Activated CD4-positive, alpha-beta T cell treated with anti-CD3 and anti-CD28 coated beads for 36 hours (primary cell): Measurements from ENCODE around the gene IMMT. TPM values are rescaled to one million over a fixed set of nuclear protein-coding genes. Genes with fewer than 3 reads are reported as not detected.
"Not testable (repeated sequence)": the region's sequence is repeated elsewhere in the genome, so short reads cannot be mapped to it uniquely, and the experiment has no call there.

Experiments used
- ATAC-seq: fragments of 200-7000 bp; cut with Tn5 transposase; one replicate; pipeline ENCODE4 v1.10.0; 2021; ENCODE audit warnings: mild to moderate bottlenecking, moderate library complexity
- CTCF ChIA-PET: fragments of 350-600 bp; sonication (Branson Sonifier 250); formaldehyde crosslinking; loops from one replicate; lab custom pipeline; 2021; ENCODE audit warnings: antibody characterized with exemption; lab: Charles Lee
- POLR2A ChIA-PET: fragments of 350-600 bp; sonication (Branson Sonifier 250); formaldehyde crosslinking; loops from one replicate; lab custom pipeline; 2021; ENCODE audit warnings: antibody characterized with exemption, inconsistent platforms; lab: Charles Lee
- DNase-seq: peaks from one replicate; pipeline ENCODE4 v3.0.0-alpha.2; 2020
- H3K27ac Mint-ChIP-seq: one replicate; pipeline ENCODE4 v1.8.0; 2021; ENCODE audit warnings: mixed read lengths
- H3K27me3 Mint-ChIP-seq: one replicate; pipeline ENCODE4 v1.8.0; 2021; ENCODE audit warnings: mixed read lengths
- H3K36me3 Mint-ChIP-seq: one replicate; pipeline ENCODE4 v1.8.0; 2021; ENCODE audit warnings: low read depth, mixed read lengths
- H3K4me1 Mint-ChIP-seq: one replicate; pipeline ENCODE4 v1.8.0; 2021; ENCODE audit warnings: mixed read lengths
- H3K4me3 Mint-ChIP-seq: one replicate; pipeline ENCODE4 v1.8.0; 2021; ENCODE audit warnings: mild to moderate bottlenecking, moderate library complexity, mixed read lengths
- H3K9me3 Mint-ChIP-seq: one replicate; pipeline ENCODE4 v1.8.0; 2021; ENCODE audit warnings: low read depth, mixed read lengths
- intact Hi-C, 2 experiments: fragments of 100-400 bp; cut with DNase I in 1 of 2; cut with micrococcal nuclease in 1 of 2; formaldehyde crosslinking; loops; one replicate each; pipeline versions ENCODE4 v1.14.2 to v1.15.1; 2022 to 2024; cut with DNase I, micrococcal nuclease
- total RNA-seq, 2 experiments: library from RNA; stranded (reverse); gene quantifications; one replicate each; pipeline ENCODE4 v1.2.3, GENCODE V29; 2021

The IMMT gene
- 100 to 1,000 TPM; 172 to 182 TPM for total RNA-seq

DNA sequence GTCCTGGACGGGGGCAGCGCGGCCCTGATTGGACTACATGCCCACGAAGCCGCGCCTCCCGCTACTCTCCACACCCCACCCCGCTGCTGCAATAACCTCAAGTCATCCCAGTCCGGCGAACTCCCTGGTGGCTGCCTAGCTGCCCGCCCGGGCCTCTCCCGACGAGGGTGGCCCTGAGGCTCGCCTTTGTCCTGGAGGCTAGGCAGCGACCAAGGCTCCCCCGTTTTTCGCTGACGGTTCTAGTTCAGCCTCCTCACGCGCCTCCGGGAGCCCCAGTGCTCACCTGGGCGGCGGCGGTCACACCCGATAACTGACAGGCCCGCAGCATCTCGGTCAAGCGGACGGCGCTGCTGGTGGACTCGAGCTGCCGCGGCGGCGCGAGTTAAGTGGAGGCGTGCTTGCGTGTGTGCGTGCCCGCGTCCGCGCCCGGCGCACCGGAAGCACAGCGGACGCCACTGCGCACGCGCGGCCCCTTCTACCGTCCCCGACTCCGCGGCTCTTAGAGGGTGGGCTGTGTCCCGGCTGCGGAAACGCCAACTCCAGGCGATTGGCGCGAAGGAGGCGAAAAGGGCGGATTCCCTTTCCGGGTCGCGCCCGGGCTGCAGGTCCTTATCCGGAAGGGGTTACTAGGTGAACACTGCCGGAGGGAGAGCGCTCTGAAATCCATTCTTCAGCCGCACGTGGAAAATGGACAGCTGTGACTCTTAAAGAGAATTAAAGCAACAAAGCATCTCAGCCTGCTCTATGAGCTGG, at the start of gene IMMT:
TSS of gene IMMT (minus strand) at position 408 of the 753 bp plus-strand sequence. CDS start at position 328, 80 bp downstream.
- ChIA-PET CTCF (interaction anchor here (0.8 to 2.1 kb wide), 6 partner anchors 10 to 148 kb away, joined by 3 to 10 read pairs (median 4); partner anchors contain the start of gene PTCD3), POLR2A (interaction anchor here (0.5 to 2.4 kb wide), 5 partner anchors 10 to 245 kb away, joined by 3 to 12 read pairs (median 4); partner anchors contain the start of gene PTCD3)
- Mint-ChIP-seq H3K4me3 (peak within 1 kb of the TSS; percentile 81), H3K9me3 (no peaks in the 10 kb centered on the region), H3K36me3 (peaks cover 32% of the 10 kb centered on the region), H3K27me3 (no peaks in the 10 kb centered on the region), H3K4me1 (peaks cover 44% of the 10 kb centered on the region), H3K27ac (peak within 1 kb of the TSS; percentile 92)
- intact Hi-C loops, result loop anchor here (1.0 to 10.0 kb wide), 11 partner anchors 90 to 866 kb away; partner anchors contain the start of genes POLR1A (in 2 of the 2), ST3GAL5 (in 2 of the 2), CAPG (in 1 of the 2) and CHMP3 (in 1 of the 2)
- ATAC-seq (peak; percentile 93), DNase-seq (peak; percentile 97)

DNA sequence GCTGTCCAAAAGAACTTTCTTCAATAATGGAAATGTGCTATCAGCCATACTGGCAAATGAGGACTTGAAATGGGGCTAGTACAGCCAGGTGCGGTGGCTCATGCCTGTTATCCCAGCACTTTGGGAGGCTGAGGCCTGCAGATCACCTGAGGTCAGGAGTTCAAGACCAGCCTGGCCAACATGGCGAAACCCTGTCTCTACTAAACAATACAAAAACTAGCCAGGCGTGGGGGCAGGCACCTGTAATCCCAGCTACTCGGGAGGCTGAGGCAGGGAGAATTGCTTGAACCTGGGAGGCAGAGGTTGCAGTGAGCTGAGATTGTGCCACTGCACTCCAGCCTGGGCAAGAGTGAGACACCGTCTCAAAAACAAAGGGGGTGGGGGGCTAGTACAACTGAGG, 49.5 kb upstream of the IMMT start:
- H3K27ac Mint-ChIP-seq, DNase-seq, intact Hi-C loops, H3K4me1 Mint-ChIP-seq, H3K36me3 Mint-ChIP-seq, H3K9me3 Mint-ChIP-seq, ATAC-seq, H3K27me3 Mint-ChIP-seq, CTCF ChIA-PET, H3K4me3 Mint-ChIP-seq: not testable (repeated sequence)
- POLR2A ChIA-PET, result interaction anchor here (0.7 kb wide), 1 partner anchor 215 kb away, joined by 4 read pairs; no protein-coding TSS in a partner anchor

DNA sequence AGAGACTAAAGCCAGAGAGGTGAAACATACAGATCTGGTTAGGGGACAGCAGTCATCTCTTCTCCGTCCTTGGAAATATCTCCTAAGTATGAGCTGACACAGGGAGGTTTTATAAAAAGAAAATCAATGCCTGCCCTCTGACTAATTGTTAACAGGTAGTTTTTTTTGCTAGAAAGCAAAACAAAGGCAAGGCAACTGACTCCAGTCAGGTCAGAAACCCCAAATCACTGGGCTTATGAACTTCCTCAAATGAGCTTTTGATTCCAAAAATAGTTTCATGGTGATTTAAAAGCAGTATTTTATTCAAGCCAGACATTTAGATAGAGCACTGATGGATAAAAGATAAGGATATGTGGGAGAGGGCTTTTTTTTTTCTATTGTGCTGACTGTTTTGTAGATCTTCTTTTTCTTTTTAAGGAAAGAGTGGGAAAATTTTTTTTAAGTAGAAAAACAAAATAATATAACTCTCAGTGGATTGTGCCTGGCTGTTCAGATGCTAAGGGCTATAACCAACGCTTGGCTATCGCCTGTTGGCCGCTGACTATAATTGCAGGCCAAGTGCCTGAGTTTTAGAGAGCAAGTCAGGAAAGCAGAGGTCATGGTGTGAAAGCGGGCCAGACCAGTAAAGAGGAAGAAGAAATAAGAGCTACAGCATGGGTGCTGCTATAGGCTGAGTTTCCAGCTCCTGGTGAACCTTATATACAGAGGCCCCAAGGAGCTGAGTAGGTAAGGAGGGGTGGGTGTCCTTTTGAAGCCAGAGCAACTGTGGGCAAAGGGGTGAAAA, 48.9 kb upstream of the IMMT start:
- intact Hi-C loops, result no loop called here
- CTCF ChIA-PET, result interaction anchor here (0.6 to 1.1 kb wide), 2 partner anchors 22 to 58 kb away, joined by 3 read pairs; no protein-coding TSS in a partner anchor
- POLR2A ChIA-PET, result no interaction called here
- no peaks in the 10 kb centered on the region for H3K9me3 Mint-ChIP-seq
- ATAC-seq, result no peak
- no peaks in the 10 kb centered on the region for H3K4me1 Mint-ChIP-seq
- no peaks in the 10 kb centered on the region for H3K36me3 Mint-ChIP-seq
- no peaks in the 10 kb centered on the region for H3K27me3 Mint-ChIP-seq
- no peak overlapping the region for H3K4me3 Mint-ChIP-seq
- no peak overlapping the region for H3K27ac Mint-ChIP-seq
- no peak for DNase-seq

DNA sequence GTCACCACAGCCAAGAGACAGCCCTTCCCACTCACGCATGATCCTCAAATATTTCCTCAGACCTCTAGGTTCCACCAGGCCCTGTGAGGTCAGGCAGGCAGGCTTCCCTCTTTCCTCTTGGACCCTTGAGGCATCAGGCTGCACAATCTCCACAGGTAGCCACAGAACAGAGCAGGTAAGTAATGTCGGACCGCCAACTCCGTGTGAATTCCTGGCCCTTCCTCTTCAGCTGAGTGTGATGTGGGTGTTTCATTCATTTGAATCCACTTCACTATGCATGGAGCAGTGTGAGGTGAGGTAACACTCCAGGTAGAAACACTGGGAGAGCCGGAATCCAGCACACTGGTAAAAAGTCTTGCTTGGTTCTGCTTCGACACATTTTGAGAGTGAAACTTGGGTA, 48.0 kb upstream of the IMMT start:
- Mint-ChIP-seq H3K4me1 (peaks cover 7% of the 10 kb centered on the region), H3K36me3 (no peaks in the 10 kb centered on the region), H3K27ac (no peak overlapping the region), H3K9me3 (no peaks in the 10 kb centered on the region), H3K4me3 (no peak overlapping the region), H3K27me3 (no peaks in the 10 kb centered on the region)
- intact Hi-C loops, result no loop called here
- ATAC-seq, result no peak
- CTCF ChIA-PET, result interaction anchor here (1.1 kb wide), 1 partner anchor 22 kb away, joined by 3 read pairs; no protein-coding TSS in a partner anchor
- POLR2A ChIA-PET, result no interaction called here
- DNase-seq, result no peak

DNA sequence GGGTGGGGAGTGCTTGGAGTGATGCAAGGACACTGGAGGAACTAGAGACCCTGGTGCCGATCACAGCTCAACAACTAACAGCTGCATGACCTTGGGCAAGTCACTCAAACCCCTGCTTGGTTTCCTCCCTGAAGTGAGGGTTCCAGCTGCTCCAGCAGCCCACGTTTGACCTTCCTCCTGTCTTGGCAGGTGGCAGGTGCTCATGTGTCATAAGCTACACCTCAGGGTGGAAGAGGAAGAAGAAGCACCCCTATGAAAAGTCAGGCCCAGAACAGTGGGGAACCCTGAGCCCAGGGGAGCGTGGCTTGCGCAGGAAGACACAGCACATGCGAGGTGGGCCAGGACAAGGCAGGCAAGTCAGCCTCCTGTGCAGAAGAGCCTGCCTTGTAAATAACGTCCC, 46.3 kb upstream of the IMMT start:
- Mint-ChIP-seq H3K27ac (no peak overlapping the region), H3K36me3 (no peaks in the 10 kb centered on the region), H3K9me3 (no peaks in the 10 kb centered on the region), H3K4me1 (peaks cover 8% of the 10 kb centered on the region), H3K27me3 (no peaks in the 10 kb centered on the region), H3K4me3 (no peak overlapping the region)
- POLR2A ChIA-PET, result no interaction called here
- DNase-seq, result no peak
- CTCF ChIA-PET, result interaction anchor here (1.0 kb wide), 2 partner anchors 126 to 368 kb away, joined by 3 to 6 read pairs; no protein-coding TSS in a partner anchor
- no peak for ATAC-seq
- intact Hi-C loops, result no loop called here

DNA sequence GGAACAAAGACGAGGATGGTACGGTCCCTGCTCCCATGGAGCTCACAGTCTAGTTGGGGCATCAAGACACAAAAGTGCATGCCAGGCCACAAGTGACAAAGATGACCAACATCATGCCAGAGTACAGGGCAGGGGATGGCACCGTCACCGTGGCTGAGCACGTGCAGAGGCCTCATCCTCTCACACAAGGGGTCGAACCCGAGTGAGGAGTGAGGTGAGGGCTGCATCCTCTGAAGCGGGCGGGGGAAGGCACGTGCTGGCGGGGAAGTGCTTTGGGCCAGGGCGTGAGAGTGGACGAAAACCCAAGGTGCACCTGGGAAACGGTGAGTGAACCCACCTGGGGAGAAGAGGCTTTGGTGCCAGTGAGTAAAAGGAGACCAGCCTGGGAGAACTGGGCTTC, 45.0 kb upstream of the IMMT start:
- ATAC-seq (no peak), DNase-seq (no peak)
- ChIA-PET CTCF (no interaction called here), POLR2A (no interaction called here)
- Mint-ChIP-seq H3K27ac (no peak overlapping the region), H3K9me3 (no peaks in the 10 kb centered on the region), H3K27me3 (peaks cover 2% of the 10 kb centered on the region), H3K36me3 (no peaks in the 10 kb centered on the region), H3K4me3 (no peak overlapping the region), H3K4me1 (peaks cover 8% of the 10 kb centered on the region)
- intact Hi-C loops, result no loop called here

DNA sequence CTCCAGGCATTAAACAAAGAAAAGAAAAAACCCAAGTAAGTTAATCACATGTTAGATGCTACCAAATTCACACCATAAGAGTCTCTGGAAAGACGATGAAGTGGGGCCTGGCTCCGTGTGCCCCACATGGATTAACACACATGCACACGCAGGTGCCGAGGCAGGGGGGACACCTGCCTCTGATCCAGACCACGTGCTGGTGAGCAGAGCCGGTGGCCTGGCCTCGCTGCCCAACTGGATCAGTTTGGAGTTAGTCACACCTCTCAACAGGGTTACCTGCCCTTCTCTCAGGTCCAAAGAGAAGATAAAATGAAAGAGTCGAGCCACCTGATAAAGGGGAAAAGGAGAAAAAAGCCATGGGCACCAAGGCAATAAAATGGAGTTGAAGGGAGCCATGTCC, 44.5 kb upstream of the IMMT start:
- no peaks in the 10 kb centered on the region for H3K36me3 Mint-ChIP-seq
- no peak overlapping the region for H3K4me3 Mint-ChIP-seq
- intact Hi-C loops, result no loop called here
- peaks cover 8% of the 10 kb centered on the region for H3K4me1 Mint-ChIP-seq
- ChIA-PET CTCF (no interaction called here), POLR2A (no interaction called here)
- no peak overlapping the region for H3K27ac Mint-ChIP-seq
- no peak for ATAC-seq
- no peaks in the 10 kb centered on the region for H3K9me3 Mint-ChIP-seq
- no peak for DNase-seq
- H3K27me3 Mint-ChIP-seq, result peaks cover 2% of the 10 kb centered on the region

DNA sequence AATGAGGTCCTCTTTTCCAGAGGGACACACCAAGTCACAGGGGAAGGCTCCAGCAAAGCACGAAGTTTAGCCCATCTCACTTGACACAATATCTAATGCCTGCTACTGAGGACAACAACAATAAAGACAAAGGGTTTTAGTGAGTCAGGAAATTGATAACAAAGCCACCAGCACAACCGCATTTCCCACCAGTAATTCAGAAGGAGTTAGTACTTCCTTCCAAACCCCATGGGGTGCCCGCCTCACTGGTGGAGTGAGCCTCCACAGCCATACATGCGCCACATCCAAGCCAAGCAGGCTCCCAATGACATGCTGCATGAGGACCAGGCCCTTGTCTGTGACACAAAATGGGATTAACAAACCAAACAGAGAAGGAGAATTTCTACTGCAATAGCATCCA, 44.1 kb upstream of the IMMT start:
- ChIA-PET CTCF (no interaction called here), POLR2A (no interaction called here)
- Mint-ChIP-seq H3K36me3 (no peaks in the 10 kb centered on the region), H3K4me1 (peaks cover 8% of the 10 kb centered on the region), H3K27me3 (peaks cover 2% of the 10 kb centered on the region), H3K27ac (no peak overlapping the region), H3K9me3 (no peaks in the 10 kb centered on the region), H3K4me3 (no peak overlapping the region)
- no peak for DNase-seq
- intact Hi-C loops, result no loop called here
- ATAC-seq, result no peak

DNA sequence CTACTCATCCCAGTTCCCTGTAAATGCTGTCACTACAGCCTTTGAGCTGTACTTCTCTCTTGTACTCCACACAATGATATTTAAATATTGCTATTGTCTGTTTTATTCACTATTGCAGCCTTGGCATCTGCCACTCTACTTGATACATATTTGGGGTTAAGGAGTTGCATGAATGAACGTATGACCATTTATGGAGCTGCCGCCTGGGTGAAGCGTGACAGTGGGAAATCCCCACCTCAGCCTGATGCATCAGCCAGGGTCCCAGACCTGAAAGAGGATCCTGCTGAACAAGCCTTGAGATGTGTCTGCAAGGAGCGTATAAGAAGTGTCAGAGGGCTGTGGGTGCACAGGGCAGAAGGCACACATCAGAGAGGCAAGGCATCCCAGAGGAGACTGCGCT, 43.1 kb upstream of the IMMT start:
- ChIA-PET POLR2A (no interaction called here), CTCF (interaction anchor here (0.6 to 0.7 kb wide), 2 partner anchors 17 to 82 kb away, joined by 3 read pairs; no protein-coding TSS in a partner anchor)
- H3K27me3 Mint-ChIP-seq, result peaks cover 2% of the 10 kb centered on the region
- DNase-seq (peak; percentile 74), ATAC-seq (peak; percentile 99)
- H3K9me3 Mint-ChIP-seq, result no peaks in the 10 kb centered on the region
- H3K4me3 Mint-ChIP-seq, result no peak overlapping the region
- peak overlapping the region; percentile 34 for H3K27ac Mint-ChIP-seq
- H3K4me1 Mint-ChIP-seq, result peaks cover 8% of the 10 kb centered on the region
- H3K36me3 Mint-ChIP-seq, result no peaks in the 10 kb centered on the region
- intact Hi-C loops, result no loop called here

DNA sequence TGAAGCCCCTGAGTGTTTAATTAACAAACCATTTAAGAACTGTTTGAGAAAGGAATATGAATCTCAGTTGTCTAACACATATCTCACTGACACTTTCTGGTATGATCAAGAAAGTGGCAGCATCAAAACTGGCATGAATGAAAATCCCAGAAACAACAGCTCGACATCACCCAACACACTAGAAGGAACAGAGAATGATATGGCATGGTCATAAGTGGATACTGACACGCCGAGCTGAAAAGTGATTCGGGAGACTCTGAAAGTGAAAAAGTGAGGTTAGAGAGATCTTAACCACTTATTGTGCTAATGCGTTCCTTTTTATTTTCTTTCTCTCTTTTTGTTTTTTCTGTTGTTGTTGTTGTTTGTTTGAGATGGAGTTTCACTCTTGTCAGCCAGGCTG, 41.9 kb upstream of the IMMT start:
- no peaks in the 10 kb centered on the region for H3K36me3 Mint-ChIP-seq

DNA sequence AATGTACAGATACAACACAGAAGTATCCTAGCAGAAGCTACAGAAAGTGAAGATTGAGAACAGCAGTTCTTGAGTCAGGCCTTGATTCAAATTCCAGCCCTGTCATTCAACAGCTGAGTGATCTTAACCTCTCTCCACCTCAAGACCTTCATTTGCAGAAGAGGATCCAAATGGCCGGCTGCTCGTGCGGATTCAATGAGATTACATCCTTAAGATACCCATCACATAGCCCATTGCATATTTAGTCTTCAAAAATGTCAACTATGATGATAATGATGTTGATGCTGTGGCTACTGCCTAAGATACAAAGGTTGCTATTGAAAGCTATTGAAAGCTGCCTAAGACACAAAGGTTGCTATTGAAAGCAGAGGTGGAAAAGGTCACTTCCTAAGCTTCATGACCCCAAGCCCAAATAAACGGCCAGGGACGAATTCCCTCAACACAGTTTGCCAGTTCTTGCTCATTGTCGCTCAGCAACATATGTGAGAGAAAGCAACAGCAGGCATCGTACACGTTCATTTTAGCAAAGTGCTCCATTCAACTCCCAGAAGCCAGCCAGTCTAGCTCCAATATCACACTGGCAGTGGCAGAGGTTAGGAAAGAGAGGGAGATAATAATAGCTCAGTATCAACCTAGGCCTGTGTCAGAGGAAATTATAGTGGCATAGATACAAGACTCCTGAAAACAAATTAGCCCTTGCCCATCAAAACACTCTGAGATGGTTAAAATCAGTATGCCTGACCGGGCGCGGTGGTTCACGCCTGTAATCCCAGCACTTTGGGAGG, 40.1 kb upstream of the IMMT start:
- ChIA-PET CTCF (interaction anchor here (0.7 to 3.2 kb wide), 3 partner anchors 14 to 70 kb away, joined by 4 to 14 read pairs (median 5); no protein-coding TSS in a partner anchor), POLR2A (no interaction called here)
- Mint-ChIP-seq H3K4me3 (no peak overlapping the region), H3K27ac (no peak overlapping the region), H3K27me3 (peaks cover 2% of the 10 kb centered on the region), H3K9me3 (no peaks in the 10 kb centered on the region), H3K4me1 (peaks cover 8% of the 10 kb centered on the region), H3K36me3 (no peaks in the 10 kb centered on the region)
- DNase-seq (no peak), ATAC-seq (no peak)
- intact Hi-C loops, result no loop called here

More for the DNA sequence above, 41.9 kb upstream of the IMMT start:
- Mint-ChIP-seq H3K27ac (no peak overlapping the region), H3K4me1 (peaks cover 8% of the 10 kb centered on the region), H3K27me3 (peaks cover 2% of the 10 kb centered on the region), H3K4me3 (no peak overlapping the region), H3K9me3 (no peaks in the 10 kb centered on the region)
- DNase-seq (no peak), ATAC-seq (no peak)
- intact Hi-C loops, result no loop called here
- ChIA-PET CTCF (interaction anchor here (3.2 kb wide), 1 partner anchor 16 kb away, joined by 14 read pairs; no protein-coding TSS in a partner anchor), POLR2A (no interaction called here)
